Progenitor cell of endocrine pancreas (in vitro differentiated cells): ENCODE measurements around the gene GDF10. TPM values are rescaled to one million over a fixed set of nuclear protein-coding genes. Genes with fewer than 3 reads are reported as not detected.

Source experiments
- DNase-seq: peaks from one replicate; pipeline ENCODE4 v3.0.0; 2021; ENCODE audit warnings: low spot score; ENCODE audit not compliant: unreplicated experiment
- H3K27ac Mint-ChIP-seq: 2 replicates; pipeline ENCODE4 v1.8.0; 2021; ENCODE audit warnings: mild to moderate bottlenecking, moderate library complexity, mixed read lengths
- H3K27me3 Mint-ChIP-seq: 2 replicates; pipeline ENCODE4 v1.8.0; 2021; ENCODE audit warnings: mixed read lengths
- H3K36me3 Mint-ChIP-seq: 2 replicates; pipeline ENCODE4 v1.8.0; 2022; ENCODE audit warnings: mixed read lengths; ENCODE audit not compliant: insufficient read depth
- H3K4me1 Mint-ChIP-seq: 2 replicates; pipeline ENCODE4 v1.8.0; 2021; ENCODE audit warnings: low read depth, mixed read lengths
- H3K4me3 Mint-ChIP-seq: 2 replicates; pipeline ENCODE4 v1.8.0; 2021; ENCODE audit warnings: low read depth, mild to moderate bottlenecking, moderate library complexity, mixed read lengths
- H3K9me3 Mint-ChIP-seq: 2 replicates; pipeline ENCODE4 v1.8.0; 2021; ENCODE audit warnings: low read depth, mixed read lengths
- CTCF ChIP-seq: fragments of 200-600 bp; sonication (generic); IDR thresholded peaks from one replicate; pipeline ENCODE4 v1.5.0; 2021; ENCODE audit warnings: antibody characterized with exemption, mild to moderate bottlenecking; ENCODE audit not compliant: unreplicated experiment
- total RNA-seq: library from RNA; stranded (reverse); gene quantifications from 2 replicates; pipeline ENCODE4 v1.2.1, GENCODE V29; 2021

Gene GDF10
- total RNA-seq, 1 donor from 2014 or later = not detected

- H3K9me3 Mint-ChIP-seq = no peaks in the 10 kb centered on the region
- no peak overlapping the region for H3K27ac Mint-ChIP-seq
- H3K4me1 Mint-ChIP-seq = no peaks in the 10 kb centered on the region
- peaks cover 8% of the 10 kb centered on the region for H3K27me3 Mint-ChIP-seq
- DNase-seq = no peak
- H3K36me3 Mint-ChIP-seq = no peaks in the 10 kb centered on the region
- no peak for TF ChIP-seq CTCF
- no peak overlapping the region for H3K4me3 Mint-ChIP-seq
These were observed 54.9 kb downstream of the GDF10 start for GRCh38 chr10:47354900-47355299.

GRCh38 chr10:47356708-47357107 is 56.7 kb downstream of the GDF10 start:
- H3K27ac Mint-ChIP-seq = no peak overlapping the region
- H3K27me3 Mint-ChIP-seq = peaks cover 8% of the 10 kb centered on the region
- no peaks in the 10 kb centered on the region for H3K36me3 Mint-ChIP-seq
- no peaks in the 10 kb centered on the region for H3K4me1 Mint-ChIP-seq
- no peak for DNase-seq
- TF ChIP-seq CTCF = no peak
- H3K4me3 Mint-ChIP-seq = no peak overlapping the region
- no peaks in the 10 kb centered on the region for H3K9me3 Mint-ChIP-seq

GRCh38 chr10:47357131-47357582 is 57.2 kb downstream of the GDF10 start:
- Mint-ChIP-seq H3K27me3 (peaks cover 8% of the 10 kb centered on the region), H3K36me3 (no peaks in the 10 kb centered on the region), H3K4me3 (no peak overlapping the region), H3K9me3 (no peaks in the 10 kb centered on the region), H3K4me1 (no peaks in the 10 kb centered on the region), H3K27ac (no peak overlapping the region)
- no peak for TF ChIP-seq CTCF
- no peak for DNase-seq

- Mint-ChIP-seq H3K27me3 (peaks cover 4% of the 10 kb centered on the region), H3K4me1 (no peaks in the 10 kb centered on the region), H3K9me3 (no peaks in the 10 kb centered on the region), H3K27ac (no peak overlapping the region), H3K36me3 (no peaks in the 10 kb centered on the region), H3K4me3 (no peak overlapping the region)
- no peak for TF ChIP-seq CTCF
- DNase-seq = no peak
These were observed 57.9 kb downstream of the GDF10 start for GRCh38 chr10:47357911-47358310.

- no peak overlapping the region for H3K27ac Mint-ChIP-seq
- TF ChIP-seq CTCF = no peak
- no peak for DNase-seq
These were observed 58.5 kb downstream of the GDF10 start for GRCh38 chr10:47358457-47358856.

More at GRCh38 chr10:47358457-47358856, 58.5 kb downstream of the GDF10 start:
- Mint-ChIP-seq H3K9me3 (no peaks in the 10 kb centered on the region), H3K36me3 (no peaks in the 10 kb centered on the region), H3K4me1 (no peaks in the 10 kb centered on the region), H3K4me3 (no peak overlapping the region), H3K27me3 (peaks cover 4% of the 10 kb centered on the region)
